ENCODE data around the gene OR2T3.
"Not testable (repeated sequence)": the region's sequence is repeated elsewhere in the genome, so short reads cannot be mapped to it uniquely, and the experiment has no call there.

GRCh38 chr1:248433811-248434415, 39.2 kb upstream of the OR2T3 start:
- TF ChIP-seq EP300 (conservative IDR thresholded peaks at IDR 0.05; ENCODE audit: poor library complexity, severe bottlenecking); CTCF (IDR thresholded peaks at IDR 0.05; ENCODE audit: poor library complexity, severe bottlenecking); EZH2 (IDR thresholded peaks at IDR 0.05; ENCODE audit: borderline replicate concordance, insufficient read depth, low read length, poor library complexity, severe bottlenecking): not testable (repeated sequence)

All from neural cell (in vitro differentiated cells).